GM21737 (cell line): ENCODE results near the gene HCFC1.

Experiments
- ATAC-seq: cut with Tn5 transposase; IDR thresholded peaks from one replicate; pipeline ENCODE4 v1.9.1; 2021; ENCODE audit warnings: mild to moderate bottlenecking, moderate library complexity; ENCODE audit not compliant: unreplicated experiment

Gene HCFC1

GRCh38 chrX:153926858-153927671 is 44.6 kb downstream of the HCFC1 start:
- peak; percentile 38 for ATAC-seq

GRCh38 chrX:153926552-153926857 is 45.1 kb downstream of the HCFC1 start:
- ATAC-seq = no peak

GRCh38 chrX:153925739-153926551 is 45.7 kb downstream of the HCFC1 start, which contains the start of gene ARHGAP4:
TSS of gene ARHGAP4 (minus strand) at chrX:153926264. CDS start at chrX:153926202, 62 bp downstream.
- no peak for ATAC-seq

GRCh38 chrX:153925387-153925738 is 46.3 kb downstream of the HCFC1 start:
- ATAC-seq = no peak

- no peak for ATAC-seq
Measured at GRCh38 chrX:153924149-153924861, 47.3 kb downstream of the HCFC1 start.

- no peak for ATAC-seq
Measured at GRCh38 chrX:153922932-153923857, 48.4 kb downstream of the HCFC1 start.

- ATAC-seq = no peak
Measured at GRCh38 chrX:153921511-153922446, 49.8 kb downstream of the HCFC1 start.

GRCh38 chrX:153921070-153921469 is 50.5 kb downstream of the HCFC1 start:
- ATAC-seq = no peak

GRCh38 chrX:153920546-153920945 is 51.1 kb downstream of the HCFC1 start:
- ATAC-seq = no peak

GRCh38 chrX:153919281-153919680 is 52.3 kb downstream of the HCFC1 start:
- ATAC-seq = no peak

GRCh38 chrX:153917869-153918268 is 53.7 kb downstream of the HCFC1 start:
- ATAC-seq = no peak

- no peak for ATAC-seq
Measured at GRCh38 chrX:153913701-153914100, 57.9 kb downstream of the HCFC1 start.

GRCh38 chrX:153913211-153913610 is 58.4 kb downstream of the HCFC1 start:
- ATAC-seq = no peak

- ATAC-seq = no peak
Measured at GRCh38 chrX:153911798-153912197, 59.8 kb downstream of the HCFC1 start.

- ATAC-seq = no peak
Measured at GRCh38 chrX:153910446-153910845, 61.2 kb downstream of the HCFC1 start.

GRCh38 chrX:153909980-153910360 is 61.6 kb downstream of the HCFC1 start:
- ATAC-seq = no peak

GRCh38 chrX:153909024-153909979 is 62.3 kb downstream of the HCFC1 start:
- ATAC-seq = no peak

GRCh38 chrX:153908219-153908860 is 63.3 kb downstream of the HCFC1 start:
- ATAC-seq = no peak
